ENCODE measurements around the gene ENC1. TPM values are rescaled to one million over a fixed set of nuclear protein-coding genes. Genes with fewer than 3 reads are reported as not detected.

Gene ENC1
- 1 to 10 TPM; 3.8 to 6.4 (median 3.9) TPM for total RNA-seq

DNA sequence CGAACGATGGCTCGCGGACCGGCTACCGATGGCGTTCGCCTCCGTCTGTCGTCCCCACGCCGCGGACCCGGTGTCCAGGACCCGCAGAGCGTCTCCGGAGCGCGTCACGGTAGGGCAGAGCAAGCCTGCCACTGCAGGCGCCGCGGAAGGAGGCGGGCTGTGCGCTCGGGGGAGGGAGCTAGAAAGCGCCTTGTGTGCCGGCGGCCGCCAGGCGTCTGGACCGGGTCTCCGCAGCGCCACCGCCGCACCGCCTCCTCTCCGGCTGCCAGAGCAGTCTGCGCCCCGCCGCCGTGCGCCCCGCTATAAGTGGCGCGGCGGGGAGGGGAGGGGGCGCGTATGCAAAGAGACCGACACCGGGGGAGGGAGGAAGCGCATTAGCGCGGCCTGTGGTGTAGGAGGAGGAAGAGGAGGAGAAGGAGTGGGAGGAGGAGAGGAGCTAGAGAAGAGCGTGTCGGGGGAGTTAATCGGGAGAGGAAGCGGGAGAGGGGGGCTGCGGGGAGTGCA is at the start of gene ENC1:
Gene ENC1 (minus strand): TSS at position 279 of the 504 bp plus-strand sequence. CDS start 4,243 bp downstream, outside the sequence.
- no peaks in the 10 kb centered on the region for H3K27me3 ChIP-seq
- DNase-seq: peak; percentile 39
- intact Hi-C loops (cut with DNase I): loop anchor here (10.0 kb wide), 1 partner anchor 606 kb away; no protein-coding TSS in a partner anchor
- TF ChIP-seq CTCF (IDR thresholded peaks at IDR 0.05) (peak in 5 of 6 experiments; percentile 43 to 85 (median 66)), POLR2A (IDR thresholded peaks at IDR 0.05) (peak in 2 of 4 donors; percentile 75 to 78)
- peak within 1 kb of the TSS; percentile 54 to 82 (median 78) for H3K4me3 ChIP-seq
- H3K9me3 ChIP-seq: no peaks in the 10 kb centered on the region
- H3K4me1 ChIP-seq: peaks cover 0 to 75% (median 17%) of the 10 kb centered on the region in 3 donors
- peaks cover 0 to 4% (median 0%) of the 10 kb centered on the region in 3 donors for H3K36me3 ChIP-seq
- peak within 1 kb of the TSS; percentile 78 to 90 (median 88) for H3K27ac ChIP-seq
- WGBS, 2 donors: 2 to 3% methylated on average over 7 to 28 of the region's 59 CpGs

DNA sequence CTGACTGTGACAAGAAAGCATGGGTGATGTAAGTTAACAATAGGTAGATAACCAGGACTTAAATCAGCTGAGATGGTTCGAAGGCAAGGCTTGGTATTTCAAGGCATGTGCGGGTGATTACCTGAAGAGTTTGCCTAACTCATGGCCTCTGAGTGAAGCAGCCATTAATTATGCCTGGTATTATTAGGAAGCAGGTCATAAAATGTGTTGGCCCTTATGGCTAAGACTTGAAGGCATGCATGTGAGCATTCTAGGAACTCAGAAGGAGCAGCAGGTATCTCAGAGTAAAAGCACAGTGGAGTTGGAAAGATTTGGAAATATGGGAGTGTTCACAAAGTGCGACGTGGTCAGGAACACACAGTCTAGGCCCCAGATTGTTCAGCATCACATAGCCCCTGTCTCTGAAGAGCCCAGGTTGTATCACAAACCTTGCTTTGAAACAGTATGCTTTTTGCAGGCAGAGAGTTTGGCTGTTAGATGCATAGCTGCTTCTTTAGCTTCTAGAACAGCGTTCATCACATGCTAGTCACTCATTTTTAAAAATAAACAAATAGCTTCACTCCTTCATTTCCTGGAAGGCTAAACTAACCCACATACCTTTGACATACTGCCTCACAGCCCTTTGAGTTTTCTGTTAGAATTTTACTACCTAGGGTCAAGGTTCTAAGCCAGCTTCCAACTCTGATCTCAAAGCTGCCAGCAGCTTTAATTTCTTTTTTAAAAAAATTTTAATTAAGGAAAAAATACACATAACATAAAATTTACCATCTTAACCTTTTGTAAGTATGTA is 46.6 kb upstream of the ENC1 start:
- H3K9me3 ChIP-seq: no peaks in the 10 kb centered on the region
- no peak for TF ChIP-seq CTCF (IDR thresholded peaks at IDR 0.05)
- TF ChIP-seq POLR2A (IDR thresholded peaks at IDR 0.05): no peak
- H3K27ac ChIP-seq: no peak overlapping the region
- peaks cover 0 to 33% (median 0%) of the 10 kb centered on the region in 3 donors for H3K36me3 ChIP-seq
- H3K4me1 ChIP-seq: peaks cover 0 to 41% (median 6%) of the 10 kb centered on the region in 3 donors
- peak overlapping the region in 1 of 4 donors; percentile 88 for H3K4me3 ChIP-seq
- 82 to 84% methylated on average over 5 of the region's 5 CpGs for WGBS, 2 donors
- DNase-seq: no peak
- intact Hi-C loops (cut with DNase I): no loop called here
- H3K27me3 ChIP-seq: no peaks in the 10 kb centered on the region

GRCh38 chr5:74685979-74686631 is 45.6 kb upstream of the ENC1 start:
- 49 to 63% methylated on average over 8 to 9 of the region's 10 CpGs for WGBS, 2 donors
- TF ChIP-seq CTCF (IDR thresholded peaks at IDR 0.05): no peak
- peak in 1 of 4 donors; percentile 28 for TF ChIP-seq POLR2A (IDR thresholded peaks at IDR 0.05)
- Histone ChIP-seq H3K9me3 (no peaks in the 10 kb centered on the region), H3K4me3 (peak overlapping the region; percentile 70 to 94 (median 84)), H3K27ac (peak overlapping the region; percentile 82 to 91 (median 86)), H3K4me1 (peaks cover 0 to 41% (median 6%) of the 10 kb centered on the region in 3 donors), H3K27me3 (no peaks in the 10 kb centered on the region), H3K36me3 (peaks cover 0 to 23% (median 0%) of the 10 kb centered on the region in 3 donors)
- intact Hi-C loops (cut with DNase I): no loop called here
- DNase-seq: no peak

DNA sequence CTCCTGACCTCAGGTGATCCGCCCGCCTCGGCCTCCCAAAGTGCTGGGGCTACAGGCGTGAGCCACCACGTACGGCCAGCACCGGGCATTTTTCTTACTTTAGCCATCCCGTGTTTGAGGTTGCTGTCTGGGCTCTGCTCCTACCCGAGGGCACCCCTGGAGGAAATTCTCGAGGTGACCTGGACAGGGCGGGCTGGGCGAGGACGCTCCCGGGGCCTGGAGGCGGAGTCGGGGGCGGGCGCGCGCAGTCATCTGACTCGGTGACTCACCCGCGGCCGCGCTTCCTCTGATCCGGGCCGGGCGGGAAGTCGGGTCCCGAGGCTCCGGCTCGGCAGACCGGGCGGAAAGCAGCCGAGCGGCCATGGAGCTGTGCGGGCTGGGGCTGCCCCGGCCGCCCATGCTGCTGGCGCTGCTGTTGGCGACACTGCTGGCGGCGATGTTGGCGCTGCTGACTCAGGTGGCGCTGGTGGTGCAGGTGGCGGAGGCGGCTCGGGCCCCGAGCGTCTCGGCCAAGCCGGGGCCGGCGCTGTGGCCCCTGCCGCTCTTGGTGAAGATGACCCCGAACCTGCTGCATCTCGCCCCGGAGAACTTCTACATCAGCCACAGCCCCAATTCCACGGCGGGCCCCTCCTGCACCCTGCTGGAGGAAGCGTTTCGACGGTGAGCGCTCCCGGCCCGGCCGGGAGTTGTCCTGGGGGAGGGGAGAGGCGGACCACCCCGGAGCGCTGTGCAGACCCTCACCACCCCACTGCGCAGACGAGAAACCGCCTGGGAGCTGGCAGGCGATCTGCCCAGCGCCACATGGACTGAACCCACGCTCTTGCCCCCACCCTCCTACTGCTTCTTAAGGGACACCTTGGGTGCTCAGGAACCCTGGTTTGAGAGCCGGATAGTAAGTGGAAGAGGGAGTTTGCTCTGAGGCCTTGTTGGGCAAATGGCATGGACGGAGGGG is 44.6 kb upstream of the ENC1 start, which contains the start of gene HEXB:
Gene HEXB (plus strand): TSS at position 334 of the 952 bp plus-strand sequence. CDS start 28 bp downstream, at position 362.
- H3K27me3 ChIP-seq: no peaks in the 10 kb centered on the region
- peak within 1 kb of the TSS; percentile 82 to 91 (median 86) for H3K27ac ChIP-seq
- peaks cover 0 to 41% (median 6%) of the 10 kb centered on the region in 3 donors for H3K4me1 ChIP-seq
- peaks cover 0 to 14% (median 0%) of the 10 kb centered on the region in 3 donors for H3K36me3 ChIP-seq
- peak within 1 kb of the TSS; percentile 70 to 94 (median 84) for H3K4me3 ChIP-seq
- intact Hi-C loops (cut with DNase I): no loop called here
- TF ChIP-seq POLR2A (IDR thresholded peaks at IDR 0.05) (peak in 3 of 4 donors; percentile 14 to 90 (median 81)), CTCF (IDR thresholded peaks at IDR 0.05) (no peak)
- peak; percentile 34 for DNase-seq
- 15% methylated on average over 4 to 12 of the region's 78 CpGs for WGBS, 2 donors
- no peaks in the 10 kb centered on the region for H3K9me3 ChIP-seq

Data from esophagus squamous epithelium (tissue), 5 donors.